GM12878 (cell line): ENCODE measurements around the gene KHDRBS2. TPM values are rescaled to one million over a fixed set of nuclear protein-coding genes. Genes with fewer than 3 reads are reported as not detected.

Experiments
- ATF3 ChIP-seq: IDR thresholded peaks from 2 replicates; pipeline ENCODE4 v1.6.1; 2011; ENCODE audit warnings: low read depth, mild to moderate bottlenecking, low read length, moderate library complexity, borderline replicate concordance; ENCODE audit errors: extremely low read depth
- BACH1 ChIP-seq: fragments of 450-650 bp; IDR thresholded peaks from 2 replicates; pipeline ENCODE4 v1.6.1; 2017; ENCODE audit warnings: mild to moderate bottlenecking, borderline replicate concordance
- CUX1 ChIP-seq: IDR thresholded peaks from 2 replicates; pipeline ENCODE4 v1.6.1; 2012; ENCODE audit warnings: improper control_type of control experiment, low read depth, low read length; ENCODE audit not compliant: insufficient replicate concordance
- IKZF1 ChIP-seq: fragments of 450-650 bp; conservative IDR thresholded peaks from 2 replicates; pipeline ENCODE4 v1.6.1; 2017; ENCODE audit warnings: antibody characterized with exemption, mild to moderate bottlenecking
- MYB ChIP-seq: fragments of 150-350 bp; IDR thresholded peaks from 2 replicates; pipeline ENCODE4 v1.6.1; 2014; ENCODE audit warnings: mild to moderate bottlenecking, low read depth, low read length, borderline replicate concordance
- RUNX3 ChIP-seq: IDR thresholded peaks from 2 replicates; pipeline ENCODE4 v1.6.1; 2012; ENCODE audit warnings: low read length, inconsistent platforms
- SIN3A ChIP-seq: IDR thresholded peaks from 2 replicates; pipeline ENCODE4 v1.6.1; 2012; ENCODE audit warnings: low read depth, low read length, improper control_type of control experiment
- SMARCA5 ChIP-seq: fragments of 450-650 bp; IDR thresholded peaks from 2 replicates; pipeline ENCODE4 v1.6.1; 2017; ENCODE audit warnings: mild to moderate bottlenecking
- TCF3 ChIP-seq: IDR thresholded peaks from 2 replicates; pipeline ENCODE4 v1.6.1; 2012; ENCODE audit warnings: low read depth, mild to moderate bottlenecking, low read length, borderline replicate concordance; ENCODE audit not compliant: insufficient read depth
- polyA plus RNA-seq, 11 experiments: library from polyadenylated mRNA; depleted of rRNA in 4 of 11; unstranded in 6 of 11; stranded (reverse) in 5 of 11; fragments of >200 nt; fragmentation: Nextera tagmentation in 4 of 11; fragmentation: Illumina TruSeq in 1 of 11; extraction: Ambion mirVana in 4 of 11; extraction: Trizol in 1 of 11; gene quantifications; 1 replicate in 1 of 11; 2 replicates in 10 of 11; pipeline versions ENCODE4 v1.2.1 to v1.2.3, GENCODE V29; 2011 to 2016; ENCODE audit warnings: inconsistent platforms in 2 of 11, missing spikeins in 2 of 11, low read depth in 1 of 11
- total RNA-seq, 4 experiments: library from RNA; depleted of rRNA in 3 of 4; stranded (reverse); fragments of >200 nt in 3 of 4; fragmentation: Illumina TruSeq in 1 of 4; extraction: Trizol in 1 of 4; gene quantifications; 2 replicates each; pipeline versions ENCODE4 v1.2.1 to v1.2.3, GENCODE V29; 2013 to 2021
- TF ChIP-seq, protein P1 (sequence below): IDR thresholded peaks from 2 replicates; pipeline ENCODE4 v1.6.1; 2012; ENCODE audit warnings: low read depth, low read length, improper control_type of control experiment

The KHDRBS2 gene
- total and polyA plus RNA-seq, 10 of the 15 experiments (the other 5 are each of a cell fraction or from before 2014, with no cell fraction given), result 0.11 to 0.56 TPM; not detected in 8

GRCh38 chr6:61755739-61756138 lies 530.3 kb downstream of the KHDRBS2 start (continued):
- TF ChIP-seq, protein P1, sequence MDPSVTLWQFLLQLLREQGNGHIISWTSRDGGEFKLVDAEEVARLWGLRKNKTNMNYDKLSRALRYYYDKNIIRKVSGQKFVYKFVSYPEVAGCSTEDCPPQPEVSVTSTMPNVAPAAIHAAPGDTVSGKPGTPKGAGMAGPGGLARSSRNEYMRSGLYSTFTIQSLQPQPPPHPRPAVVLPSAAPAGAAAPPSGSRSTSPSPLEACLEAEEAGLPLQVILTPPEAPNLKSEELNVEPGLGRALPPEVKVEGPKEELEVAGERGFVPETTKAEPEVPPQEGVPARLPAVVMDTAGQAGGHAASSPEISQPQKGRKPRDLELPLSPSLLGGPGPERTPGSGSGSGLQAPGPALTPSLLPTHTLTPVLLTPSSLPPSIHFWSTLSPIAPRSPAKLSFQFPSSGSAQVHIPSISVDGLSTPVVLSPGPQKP, result no peak
- TF ChIP-seq SIN3A, result no peak
- TF ChIP-seq TCF3, result no peak
- TF ChIP-seq ATF3, result no peak
- TF ChIP-seq IKZF1, result no peak
- no peak for TF ChIP-seq MYB
- no peak for TF ChIP-seq RUNX3
- no peak for TF ChIP-seq CUX1
- TF ChIP-seq SMARCA5, result no peak
- TF ChIP-seq BACH1, result no peak
